Hypothalamus (tissue), 51 donors: ENCODE data around the gene SSH2.
"Not testable (repeated sequence)": the region's sequence is repeated elsewhere in the genome, so short reads cannot be mapped to it uniquely, and the experiment has no call there.

ENCODE experiments used
- DNase-seq, 51 donors: peaks; one replicate each; lab custom pipeline; 2025; lab: John Stamatoyannopoulos, UW

The SSH2 gene

GRCh38 chr17:29791336-29792080 is 138.5 kb downstream of the SSH2 start:
- DNase-seq, result no peak

- no peak for DNase-seq
These were observed 140.5 kb downstream of the SSH2 start for GRCh38 chr17:29789196-29790170.

- DNase-seq, result no peak
These were observed 142.0 kb downstream of the SSH2 start for GRCh38 chr17:29787995-29788394.

- no peak for DNase-seq
These were observed 147.1 kb downstream of the SSH2 start for GRCh38 chr17:29782917-29783316.

GRCh38 chr17:29779812-29780190 is 150.2 kb downstream of the SSH2 start:
- not testable (repeated sequence) for DNase-seq

GRCh38 chr17:29778956-29779811 is 150.8 kb downstream of the SSH2 start:
- DNase-seq, result peak in 45 of 51 donors; percentile 4 to 86 (median 47)

- DNase-seq, result no peak
These were observed 152.4 kb downstream of the SSH2 start for GRCh38 chr17:29777663-29778062.

- DNase-seq, result no peak
These were observed 154.0 kb downstream of the SSH2 start for GRCh38 chr17:29776026-29776425.

- no peak for DNase-seq
These were observed 157.0 kb downstream of the SSH2 start for GRCh38 chr17:29772981-29773380.

- DNase-seq, result no peak
These were observed 158.5 kb downstream of the SSH2 start for GRCh38 chr17:29771546-29771945.

GRCh38 chr17:29769225-29769624 is 160.8 kb downstream of the SSH2 start:
- DNase-seq, result no peak

GRCh38 chr17:29766796-29767327 is 163.2 kb downstream of the SSH2 start:
- no peak for DNase-seq

GRCh38 chr17:29764748-29765147 is 165.3 kb downstream of the SSH2 start:
- no peak for DNase-seq

GRCh38 chr17:29764217-29764616 is 165.8 kb downstream of the SSH2 start:
- DNase-seq, result no peak

- no peak for DNase-seq
These were observed 166.8 kb downstream of the SSH2 start for GRCh38 chr17:29763273-29763672.

- DNase-seq, result peak in 49 of 51 donors; percentile 19 to 83 (median 63)
These were observed 168.8 kb downstream of the SSH2 start for GRCh38 chr17:29761040-29761761.

GRCh38 chr17:29760279-29761039 is 169.6 kb downstream of the SSH2 start:
- DNase-seq, result peak in 2 of 51 donors; percentile 26 to 49

- no peak for DNase-seq
These were observed 171.8 kb downstream of the SSH2 start for GRCh38 chr17:29758255-29758654.

- no peak for DNase-seq
These were observed 172.2 kb downstream of the SSH2 start for GRCh38 chr17:29757788-29758187.
